DOHH2 (cell line): ENCODE measurements around the gene SLC2A8.

Experiments
- H3F3A ChIP-seq: fragments of 200-600 bp; sonication (generic), shearing (Covaris generic); 2 replicates; pipeline ENCODE4 v1.6.0; 2016; ENCODE audit warnings: antibody characterized with exemption, mild to moderate bottlenecking; ENCODE audit not compliant: control insufficient read depth, insufficient read depth
- H3K27ac ChIP-seq: fragments of 200-600 bp; sonication (generic); 2 replicates; pipeline ENCODE4 v1.5.1; 2014; ENCODE audit warnings: low read depth, mild to moderate bottlenecking, low read length, moderate library complexity
- H3K27me3 ChIP-seq: fragments of 200-600 bp; sonication (generic); 2 replicates; pipeline ENCODE4 v1.6.1; 2014; ENCODE audit warnings: mild to moderate bottlenecking, low read length, mixed read lengths; ENCODE audit not compliant: control insufficient read depth
- H3K36me3 ChIP-seq: fragments of 200-600 bp; sonication (generic); 2 replicates; pipeline ENCODE4 v1.6.1; 2014; ENCODE audit warnings: mild to moderate bottlenecking, low read length, moderate library complexity, mixed read lengths; ENCODE audit not compliant: control insufficient read depth
- H3K4me1 ChIP-seq: fragments of 200-600 bp; sonication (generic); 2 replicates; pipeline ENCODE4 v1.6.1; 2014; ENCODE audit warnings: mild to moderate bottlenecking, low read length, mixed read lengths; ENCODE audit not compliant: control insufficient read depth
- H3K4me2 ChIP-seq: fragments of 200-600 bp; sonication (generic); 2 replicates; pipeline ENCODE4 v1.6.0; 2014; ENCODE audit warnings: mild to moderate bottlenecking, low read length, moderate library complexity
- H3K4me3 ChIP-seq: fragments of 200-600 bp; sonication (generic); 2 replicates; pipeline ENCODE4 v1.5.1; 2014; ENCODE audit warnings: mild to moderate bottlenecking, low read length, mixed read lengths
- H3K79me2 ChIP-seq: fragments of 200-600 bp; sonication (generic); 2 replicates; pipeline ENCODE4 v1.6.1; 2014; ENCODE audit warnings: mild to moderate bottlenecking, low read length, mixed read lengths; ENCODE audit not compliant: control insufficient read depth
- H3K9me2 ChIP-seq: fragments of 200-600 bp; sonication (generic); replicated peaks from 2 replicates; pipeline ENCODE4 v1.6.1; 2014; ENCODE audit warnings: mild to moderate bottlenecking, low read length, mixed read lengths; ENCODE audit not compliant: control insufficient read depth
- H3K9me3 ChIP-seq: fragments of 200-600 bp; sonication (generic); 2 replicates; pipeline ENCODE4 v1.6.1; 2014; ENCODE audit warnings: antibody characterized with exemption, low read length, mixed read lengths; ENCODE audit not compliant: control insufficient read depth, insufficient read depth
- H4K20me1 ChIP-seq: fragments of 200-600 bp; sonication (generic); 2 replicates; pipeline ENCODE4 v1.6.0; 2014; ENCODE audit warnings: low read depth, mild to moderate bottlenecking, antibody characterized with exemption, low read length, moderate library complexity; ENCODE audit not compliant: control insufficient read depth, insufficient read depth
- CTCF ChIP-seq: fragments of 200-600 bp; sonication (generic); IDR thresholded peaks from one replicate; pipeline ENCODE4 v1.5.1; 2014; ENCODE audit warnings: antibody characterized with exemption, mild to moderate bottlenecking, low read depth, low read length; ENCODE audit not compliant: poor library complexity, severe bottlenecking
- EZH2phosphoT487 ChIP-seq: fragments of 200-600 bp; sonication (generic); IDR thresholded peaks from 2 replicates; pipeline ENCODE4 v1.6.1; 2017; ENCODE audit warnings: borderline replicate concordance, mild to moderate bottlenecking, antibody characterized with exemption, low read length, moderate library complexity, mixed read lengths

SLC2A8 gene

GRCh38 chr9:127402401-127403090, 5.6 kb downstream of the SLC2A8 start:
- Histone ChIP-seq H3K27me3 (no peaks in the 10 kb centered on the region), H3K9me3 (no peaks in the 10 kb centered on the region), H4K20me1 (no peaks in the 10 kb centered on the region), H3K4me3 (no peak overlapping the region), H3K36me3 (no peaks in the 10 kb centered on the region), H3K4me1 (peaks cover 7% of the 10 kb centered on the region), H3K79me2 (peaks cover 10% of the 10 kb centered on the region), H3K27ac (no peak overlapping the region), H3K9me2 (no peaks in the 10 kb centered on the region), H3K4me2 (no peak overlapping the region), H3F3A (no peaks in the 10 kb centered on the region)
- TF ChIP-seq CTCF (no peak), EZH2phosphoT487 (no peak)

- H3F3A ChIP-seq, result no peaks in the 10 kb centered on the region
- no peak for TF ChIP-seq EZH2phosphoT487
- TF ChIP-seq CTCF, result no peak
- H3K36me3 ChIP-seq, result no peaks in the 10 kb centered on the region
- H3K9me3 ChIP-seq, result no peaks in the 10 kb centered on the region
- H3K4me2 ChIP-seq, result no peak overlapping the region
- H3K4me1 ChIP-seq, result no peaks in the 10 kb centered on the region
- no peaks in the 10 kb centered on the region for H3K27me3 ChIP-seq
- H4K20me1 ChIP-seq, result no peaks in the 10 kb centered on the region
- H3K9me2 ChIP-seq, result no peaks in the 10 kb centered on the region
- H3K27ac ChIP-seq, result no peak overlapping the region
- H3K79me2 ChIP-seq, result peaks cover 3% of the 10 kb centered on the region; the same call in 1 of the 2 replicates
- no peak overlapping the region for H3K4me3 ChIP-seq
Measured at GRCh38 chr9:127403507-127404192, 6.7 kb downstream of the SLC2A8 start.

- no peaks in the 10 kb centered on the region for H4K20me1 ChIP-seq
- TF ChIP-seq CTCF (no peak), EZH2phosphoT487 (no peak)
- no peak overlapping the region for H3K27ac ChIP-seq
- H3F3A ChIP-seq, result no peaks in the 10 kb centered on the region
- H3K9me2 ChIP-seq, result no peaks in the 10 kb centered on the region
- no peak overlapping the region for H3K4me3 ChIP-seq
- H3K4me2 ChIP-seq, result no peak overlapping the region
- no peaks in the 10 kb centered on the region for H3K9me3 ChIP-seq
- H3K4me1 ChIP-seq, result no peaks in the 10 kb centered on the region
- no peaks in the 10 kb centered on the region for H3K27me3 ChIP-seq
- no peaks in the 10 kb centered on the region for H3K36me3 ChIP-seq
- H3K79me2 ChIP-seq, result no peaks in the 10 kb centered on the region
Measured at GRCh38 chr9:127404631-127405030, 7.7 kb downstream of the SLC2A8 start.
